ENCODE results near the gene APBB1IP. TPM values are rescaled to one million over a fixed set of nuclear protein-coding genes. Genes with fewer than 3 reads are reported as not detected.
A peak's percentile ranks its signal among the peaks of the same experiment; 100 is the strongest.

APBB1IP gene
- total RNA-seq, 1 donor from 2014 or later: 0.17 TPM

GRCh38 chr10:26509307-26509706 is 71.2 kb downstream of the APBB1IP start:
- DNase-seq: no peak

DNA sequence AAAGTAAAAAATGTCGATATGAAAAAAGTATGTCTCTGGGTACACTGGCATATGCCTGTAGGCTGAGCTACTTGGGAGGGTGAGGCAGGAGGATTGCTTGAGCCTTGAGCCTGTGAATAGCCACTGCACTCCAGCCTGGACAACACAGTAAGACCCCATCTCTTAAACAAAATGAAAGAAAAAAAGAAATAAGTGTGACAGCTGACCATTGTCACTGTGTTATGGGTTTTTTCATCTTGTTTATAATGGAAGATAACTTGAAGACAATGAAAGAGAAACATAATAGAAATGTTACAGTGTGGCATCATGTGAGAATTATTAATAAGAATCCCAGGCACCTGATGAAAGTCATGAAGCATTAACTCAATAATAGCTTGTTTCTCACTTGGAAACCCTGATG is 75.0 kb downstream of the APBB1IP start:
- DNase-seq: no peak

- DNase-seq: no peak
These were observed 78.5 kb downstream of the APBB1IP start for GRCh38 chr10:26516540-26517101.

DNA sequence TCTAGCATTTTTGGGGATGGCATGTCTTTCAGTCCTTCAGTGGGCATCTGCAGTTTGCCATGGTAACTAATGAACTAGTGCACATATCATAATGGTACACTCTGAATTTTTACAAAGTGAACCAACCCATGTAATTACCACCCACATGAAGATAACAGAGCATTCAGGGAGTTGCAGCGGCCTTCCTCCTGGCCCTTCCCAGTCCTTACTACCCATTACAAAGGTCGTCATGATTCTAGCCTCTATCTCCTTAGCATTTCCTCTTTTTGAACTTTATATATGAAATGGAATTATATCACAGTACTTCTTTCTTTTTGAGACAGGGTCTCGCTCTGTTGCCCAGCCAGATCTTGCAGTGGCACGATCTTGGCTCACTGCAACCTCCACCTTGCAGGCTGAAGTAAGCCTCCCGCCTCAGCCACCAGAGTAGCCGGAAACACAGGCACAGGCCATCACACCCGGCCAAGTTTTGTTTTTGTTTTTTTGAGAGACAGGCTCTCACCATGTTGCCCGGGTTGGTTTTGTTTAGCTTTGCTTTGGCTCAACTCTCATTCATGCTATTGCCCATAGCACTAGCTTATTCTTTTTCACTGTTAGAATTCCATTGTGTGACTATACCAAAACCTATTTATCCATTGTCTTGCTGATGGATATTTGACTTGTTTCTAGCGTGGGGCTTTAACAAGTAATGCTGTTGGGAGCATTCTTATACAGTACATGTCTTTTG is 79.2 kb downstream of the APBB1IP start:
- DNase-seq: no peak

DNA sequence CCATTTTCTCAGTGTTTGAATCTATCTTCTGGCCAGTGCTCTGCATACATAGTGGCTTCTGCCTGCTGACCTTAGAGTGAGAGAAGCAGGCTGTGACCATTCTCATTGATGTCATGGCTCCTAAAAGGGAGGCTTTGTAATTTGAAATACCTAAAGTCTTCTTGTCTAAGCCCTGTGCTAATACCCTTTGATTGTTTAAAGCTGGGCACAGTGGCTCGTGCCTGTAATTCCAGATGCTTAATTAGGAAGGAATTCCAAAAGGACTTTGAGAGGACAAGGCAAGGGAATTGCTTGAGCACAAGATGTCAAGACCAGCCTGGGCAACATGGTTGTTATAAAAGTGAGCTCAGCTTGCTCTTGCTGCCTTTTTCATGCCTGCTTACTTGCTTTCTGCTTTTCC is 81.7 kb downstream of the APBB1IP start:
- DNase-seq: no peak

DNA sequence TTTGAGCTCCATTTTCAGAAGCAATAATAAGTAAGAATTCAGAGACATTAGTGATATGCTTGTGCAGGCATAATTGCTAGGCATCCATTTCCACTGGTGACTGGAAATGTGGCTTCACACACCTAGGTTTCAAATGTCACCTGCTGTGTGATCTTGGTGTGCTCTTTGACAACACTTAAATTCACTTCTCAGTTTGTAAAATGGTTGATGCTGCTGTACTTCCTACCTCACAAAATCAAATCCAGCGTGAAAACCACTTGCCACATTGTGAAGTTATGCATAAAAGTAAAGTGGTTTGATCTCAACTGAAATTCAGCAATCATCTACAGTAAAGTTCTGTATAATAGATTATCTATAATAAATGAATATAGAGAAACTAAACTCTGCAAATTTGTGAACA is 82.4 kb downstream of the APBB1IP start:
- no peak for DNase-seq

DNA sequence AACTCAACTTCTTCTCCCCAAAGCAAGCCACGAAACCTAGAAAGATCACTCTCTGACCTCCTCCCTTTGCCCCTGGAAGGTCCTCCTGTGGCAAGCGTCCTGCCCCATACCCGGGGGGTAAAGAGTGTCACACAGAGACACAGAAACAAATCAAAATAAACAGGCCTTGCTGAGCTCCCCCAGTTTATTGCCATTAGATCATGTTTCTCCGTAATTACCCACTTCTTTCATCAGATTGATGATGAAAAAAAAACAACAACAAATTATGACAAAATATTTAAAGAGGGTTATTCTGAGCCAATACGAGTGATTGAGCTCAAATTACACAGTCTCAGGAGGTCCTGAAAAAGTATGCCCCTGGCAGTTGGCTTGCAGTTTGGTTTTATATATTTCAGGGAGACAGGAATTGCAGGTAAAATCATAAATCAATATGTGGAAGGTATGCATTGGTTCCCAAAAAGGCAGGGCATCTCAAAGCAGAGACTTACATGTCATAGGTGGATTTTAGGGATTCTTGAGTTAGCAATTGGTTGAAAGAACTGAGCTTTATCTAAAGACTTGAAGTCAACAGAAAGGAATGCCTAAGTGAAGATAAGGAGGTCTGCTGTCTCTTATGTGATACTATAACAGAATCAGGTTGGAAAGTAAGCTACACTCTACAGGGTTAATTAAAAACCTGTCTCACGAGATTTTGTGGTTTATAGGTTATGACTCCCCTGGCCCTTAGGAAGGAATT is 86.2 kb downstream of the APBB1IP start:
- no peak for DNase-seq

GRCh38 chr10:26525586-26525985 is 87.4 kb downstream of the APBB1IP start:
- DNase-seq: no peak

- DNase-seq: no peak
These were observed 88.9 kb downstream of the APBB1IP start for GRCh38 chr10:26527018-26527417.

DNA sequence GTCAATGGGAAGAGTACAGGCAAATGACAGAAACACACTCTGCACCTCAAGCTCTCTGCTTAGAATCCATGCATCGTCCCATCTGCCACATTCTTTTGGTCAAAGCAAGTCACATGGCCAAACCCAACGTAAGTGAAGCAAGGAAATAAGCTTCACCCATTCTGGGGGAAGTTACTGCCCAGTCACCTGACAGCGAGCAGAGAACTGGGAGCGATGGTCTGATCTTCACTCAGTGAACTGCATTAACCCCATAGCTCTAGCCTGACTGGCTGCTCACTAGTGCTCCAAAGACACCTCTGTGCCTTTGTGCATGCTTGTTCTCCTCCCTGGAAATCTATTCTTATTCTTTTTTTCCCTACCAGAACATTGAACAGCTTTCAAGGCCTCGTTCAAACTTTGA is 89.9 kb downstream of the APBB1IP start:
- no peak for DNase-seq

DNA sequence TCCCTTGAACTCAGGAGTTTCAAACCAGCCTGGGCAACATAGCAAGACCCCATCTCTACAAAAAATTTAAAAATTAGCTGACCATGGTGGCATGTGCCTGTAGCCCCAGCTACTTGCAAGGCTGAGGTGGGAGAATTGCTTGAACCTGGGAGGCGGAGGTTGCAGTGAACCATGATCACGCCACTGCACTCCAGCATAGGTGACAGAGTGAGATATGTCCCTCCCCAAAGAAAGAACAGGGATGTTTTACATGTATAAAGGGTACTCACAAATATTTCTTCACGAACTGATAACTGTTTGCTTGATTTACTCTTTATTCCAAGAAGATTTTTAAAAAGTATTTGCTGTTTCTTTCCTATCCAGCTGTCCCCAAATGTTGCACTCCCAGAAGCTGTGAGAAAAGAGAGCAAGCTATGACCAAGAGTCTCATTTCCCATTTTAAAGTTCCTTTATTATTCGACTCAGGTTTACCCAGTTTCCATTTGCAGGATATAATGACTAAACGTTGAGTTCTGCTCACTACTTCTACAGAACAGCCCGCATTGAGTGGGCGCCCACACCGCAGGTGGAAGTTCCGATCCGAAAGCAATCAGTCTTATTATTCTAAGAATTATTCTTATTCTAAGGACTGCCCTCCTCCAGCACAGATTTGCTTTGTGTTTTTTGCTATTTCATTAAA is 90.7 kb downstream of the APBB1IP start:
- DNase-seq: no peak

DNA sequence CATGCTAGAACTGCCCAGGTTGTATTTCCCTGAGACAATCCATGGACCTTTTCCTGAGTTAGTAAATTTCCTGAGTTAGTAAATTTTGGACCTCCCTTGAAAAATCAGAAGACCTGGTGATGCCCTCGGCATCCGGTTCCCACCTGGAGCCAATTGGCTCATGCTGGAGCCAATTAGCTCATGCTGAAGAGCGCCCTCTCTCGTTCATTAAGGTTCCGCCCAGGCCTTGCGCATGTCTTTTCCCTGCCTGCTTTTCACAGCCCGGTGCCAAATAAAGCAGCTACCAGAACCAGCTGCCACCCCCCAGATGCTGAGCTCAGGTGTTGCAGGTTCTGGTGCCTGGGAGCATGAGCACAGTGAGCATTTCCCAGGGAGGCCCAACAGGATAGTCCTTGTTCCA is 96.2 kb downstream of the APBB1IP start:
- DNase-seq: no peak

GRCh38 chr10:26540601-26541000 is 102.5 kb downstream of the APBB1IP start:
- DNase-seq: no peak

DNA sequence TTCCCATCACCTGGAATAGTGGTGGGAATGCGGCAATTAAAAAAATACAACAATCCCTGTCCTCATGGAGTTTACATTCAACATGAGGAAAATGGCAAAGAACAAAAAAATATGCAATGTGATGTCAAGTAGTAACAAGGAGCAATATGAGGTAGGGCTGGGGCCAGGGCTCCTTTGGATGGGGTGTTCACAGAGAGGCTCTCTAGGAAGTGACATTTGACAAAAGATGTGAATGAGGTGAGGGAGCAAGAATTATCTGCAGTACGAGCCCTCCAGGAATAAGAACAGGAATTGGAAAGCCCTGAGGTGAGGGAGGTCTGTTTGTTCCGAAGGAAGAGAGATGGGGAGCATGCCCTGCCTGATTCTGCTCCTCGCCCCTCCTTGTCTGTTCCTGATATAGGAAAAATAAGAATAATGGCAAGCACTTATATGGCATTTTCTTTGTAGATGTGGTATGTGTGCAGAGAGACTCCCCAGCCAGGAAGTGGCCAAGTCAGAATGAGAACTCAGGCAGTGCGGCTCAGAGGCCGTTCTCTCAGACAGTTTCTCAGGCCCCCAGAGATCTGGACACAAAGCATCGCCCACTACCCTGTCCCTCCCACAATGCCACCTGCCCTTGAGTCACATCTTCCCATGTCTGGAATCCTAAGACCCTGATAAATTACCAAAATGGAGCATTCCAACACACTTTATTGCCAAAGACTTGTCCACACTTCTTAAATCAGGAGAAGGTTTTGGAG is 105.6 kb downstream of the APBB1IP start:
- no peak for DNase-seq

DNA sequence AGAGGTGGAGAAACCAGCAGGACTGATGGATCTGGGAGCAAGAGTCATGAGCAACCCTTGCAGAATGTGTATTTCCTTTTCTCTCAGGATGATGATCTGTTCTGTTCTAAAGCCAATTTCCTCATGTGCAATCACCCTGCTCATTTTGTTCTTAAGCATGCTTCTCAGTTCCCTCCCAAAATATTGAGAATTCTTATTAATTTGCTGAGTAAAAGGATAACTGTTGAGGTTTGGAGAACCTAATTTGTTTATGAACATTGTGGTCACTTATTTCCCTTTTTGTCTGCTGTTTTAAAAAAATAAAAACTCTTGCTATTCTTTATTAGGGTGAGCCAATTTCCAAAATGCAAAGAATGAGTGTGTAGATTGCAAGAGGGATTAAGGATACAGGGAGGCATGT is 106.8 kb downstream of the APBB1IP start:
- DNase-seq: no peak

DNA sequence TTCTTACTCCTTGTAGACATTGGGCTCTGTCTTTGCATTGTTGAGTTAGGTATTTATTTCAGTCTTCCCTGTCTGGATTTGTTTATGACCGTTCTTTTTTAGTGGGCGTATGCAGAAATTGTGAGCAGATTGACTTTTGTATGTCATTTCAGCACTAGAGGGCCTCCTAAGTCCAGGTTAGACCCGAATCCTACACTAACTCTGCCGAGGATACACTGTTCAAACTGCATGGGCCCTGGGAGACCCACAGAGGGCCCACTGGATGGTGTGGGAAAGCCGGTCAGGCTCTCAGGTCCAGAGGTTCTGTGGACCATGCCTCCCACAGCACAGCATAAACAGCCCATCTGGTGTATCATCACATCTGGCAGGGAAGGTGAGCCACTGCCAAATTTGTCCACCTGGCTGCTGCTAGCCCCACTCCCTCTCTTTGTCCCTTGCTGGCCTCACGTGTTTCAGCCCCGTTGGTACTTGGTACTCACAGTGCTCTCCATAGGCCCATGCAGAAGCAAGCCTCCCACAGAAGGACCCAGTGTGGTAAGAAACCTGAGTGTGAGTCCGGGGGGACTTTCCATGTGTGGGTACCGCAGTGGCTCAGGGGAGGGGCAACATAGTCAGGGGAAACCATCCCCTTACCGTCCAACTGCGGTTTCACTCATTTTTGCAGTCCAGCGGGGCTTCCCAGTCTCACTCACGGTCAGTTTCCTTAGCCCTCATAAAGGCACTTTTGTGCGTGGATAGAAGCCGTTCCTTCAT is 112.8 kb downstream of the APBB1IP start:
- no peak for DNase-seq

DNA sequence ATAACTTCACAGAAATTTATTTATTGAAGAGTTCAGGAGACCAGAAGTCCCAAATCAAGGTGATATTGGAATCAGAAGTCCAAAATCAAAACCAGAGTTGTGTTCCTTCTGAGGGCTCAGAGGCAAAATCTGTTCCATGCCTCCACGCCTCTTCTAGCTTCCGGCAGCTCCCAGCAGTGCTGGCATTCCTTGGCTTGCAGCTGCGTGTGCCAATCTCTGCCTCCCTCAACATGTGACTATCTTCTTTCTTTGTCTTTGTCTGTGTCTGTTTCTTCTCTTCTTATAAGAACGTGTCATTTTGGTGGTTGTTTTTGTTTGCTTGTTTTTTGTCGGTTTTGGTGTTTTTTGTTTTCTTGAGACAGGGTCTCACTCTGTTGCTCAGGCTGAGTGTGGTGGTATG is 116.1 kb downstream of the APBB1IP start:
- no peak for DNase-seq

DNA sequence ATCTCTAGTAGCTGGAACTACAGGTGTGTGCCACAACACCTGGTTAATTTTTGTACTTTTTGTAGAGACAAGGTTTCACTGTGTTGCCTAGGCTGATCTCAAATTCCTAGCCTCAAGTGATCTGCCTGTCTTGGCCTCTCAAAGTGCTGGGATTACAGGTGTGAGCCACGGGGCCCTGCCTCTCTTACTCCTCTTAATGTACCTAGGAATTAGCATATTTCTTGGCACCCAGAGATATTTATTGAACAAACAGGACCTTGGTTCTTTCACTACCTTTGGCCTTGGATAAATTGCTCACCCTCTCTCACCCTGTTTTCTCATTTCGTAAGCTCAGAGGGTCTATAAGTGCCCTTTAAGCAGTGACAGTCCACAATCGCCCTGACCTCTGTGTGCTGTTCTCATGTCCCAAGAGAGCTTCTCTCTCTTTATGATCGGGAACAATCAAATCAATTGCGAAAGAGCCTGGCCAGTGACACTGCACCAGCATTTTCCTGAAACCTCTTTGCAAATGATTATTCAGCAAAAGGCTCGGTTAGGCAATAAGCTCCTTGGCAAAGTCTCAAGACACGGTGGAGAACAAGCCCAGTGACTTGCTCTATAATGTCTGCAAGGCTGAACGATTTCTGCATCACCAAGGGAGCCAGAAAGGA is 117.7 kb downstream of the APBB1IP start:
- no peak for DNase-seq

DNA sequence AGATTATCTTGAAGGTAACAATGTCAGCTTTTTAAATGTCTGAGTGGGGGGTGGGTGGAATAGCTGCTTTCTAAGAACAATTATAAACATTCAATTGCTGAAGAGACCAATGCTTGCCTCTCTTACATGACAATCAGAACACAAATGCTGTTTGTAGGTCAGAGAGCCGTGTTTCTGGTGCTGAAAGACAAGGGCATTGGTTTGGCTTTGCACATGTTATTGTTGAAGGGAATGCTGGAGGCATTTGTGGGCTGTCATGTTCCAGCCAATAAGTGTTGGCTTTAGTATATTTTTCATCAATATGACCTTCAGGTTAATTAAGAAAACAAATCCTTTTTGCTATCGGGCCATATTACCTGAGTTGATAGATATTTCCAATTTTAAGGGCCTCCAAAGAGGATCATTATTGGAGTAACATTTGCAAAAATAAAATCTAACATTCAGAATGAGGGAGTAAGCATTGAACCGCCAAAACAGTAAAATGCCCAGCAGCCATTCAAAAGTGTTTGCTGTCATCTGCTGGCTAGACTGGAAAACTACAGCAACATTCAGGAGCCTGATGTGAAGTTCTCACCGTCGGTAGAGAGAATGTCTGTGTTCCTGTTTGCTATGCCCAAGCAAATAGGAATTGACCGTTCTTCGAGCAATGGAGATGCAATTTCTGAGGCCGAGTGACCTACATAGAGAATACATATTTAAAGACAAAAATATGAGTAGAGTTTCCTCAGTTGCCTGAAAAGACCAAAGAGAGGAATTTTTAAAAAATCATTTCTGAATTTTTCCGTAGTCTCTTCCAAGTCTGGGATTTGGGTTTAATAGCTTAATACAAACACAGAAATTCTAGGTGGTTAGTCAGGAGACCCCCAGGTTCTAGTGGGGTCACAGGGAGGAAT is 118.9 kb downstream of the APBB1IP start:
- peak; percentile 45 for DNase-seq

GRCh38 chr10:26557641-26558014 is 119.5 kb downstream of the APBB1IP start:
- no peak for DNase-seq

All from dermis blood vessel endothelial cell (primary cell).